ENCODE data around the gene ZC3H4. TPM values are rescaled to one million over a fixed set of nuclear protein-coding genes. Genes with fewer than 3 reads are reported as not detected.

The ZC3H4 gene
- total and polyA plus RNA-seq, 9 of the 15 experiments (the other 6 are each of a cell fraction or from before 2014, with no cell fraction given) = 2.2 to 75.6 (median 18.3) TPM

DNA sequence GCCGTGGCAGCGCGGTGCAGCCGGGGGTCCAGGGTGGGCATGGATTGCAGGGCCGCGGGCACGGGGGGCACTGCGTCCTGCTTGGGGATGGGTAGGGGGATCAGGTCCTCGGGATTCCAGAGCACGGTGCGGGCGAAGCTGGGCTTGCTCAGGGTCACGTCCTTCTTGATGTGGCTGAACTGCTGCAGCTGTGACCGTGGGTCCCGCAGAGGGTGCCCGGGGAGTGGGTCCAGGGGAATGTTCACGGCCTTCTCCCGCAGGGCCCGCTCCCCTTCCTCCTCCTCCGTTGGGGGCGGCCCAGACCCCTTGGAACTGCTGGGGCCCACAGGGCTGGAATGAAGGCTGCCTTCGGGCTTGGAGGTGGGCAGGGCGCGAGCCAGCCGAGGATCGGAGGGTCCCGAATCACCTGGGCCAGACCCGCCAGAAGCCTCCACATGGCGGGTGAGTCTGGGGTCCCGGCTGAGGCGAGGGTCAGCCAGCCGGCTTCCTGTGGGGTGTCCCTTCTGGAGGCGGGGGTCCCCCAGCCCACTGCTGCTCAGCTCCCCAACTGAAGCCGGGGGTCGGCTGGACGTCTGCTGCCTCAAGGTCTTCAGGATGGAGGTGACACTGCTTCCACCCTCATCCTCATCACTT is 46.2 kb downstream of the ZC3H4 start:
- no peak overlapping the region for H3K4me2 ChIP-seq (ENCODE audit: insufficient read depth, low read length)
- BruUV-seq (replicated peaks) = no TSS peak
- no peaks in the 10 kb centered on the region for H3K9me3 ChIP-seq (replicated peaks; ENCODE audit: control insufficient read depth, insufficient read depth, low read depth, low read length)
- H3K36me3 ChIP-seq (ENCODE audit: control insufficient read depth, insufficient read depth, low read length) = peaks cover 77% of the 10 kb centered on the region; the same call in 2 of the 3 replicates
- DNase-seq (ENCODE audit: extremely low read depth in 1 of 4, low spot score in 3 of 4) = no peak
- TF ChIP-seq POLR2G (IDR thresholded peaks at IDR 0.05; ENCODE audit: low read depth, low read length) (0 out of 2 replicates have a peak, but pooled peaks have one; percentile 29), SAFB (IDR thresholded peaks at IDR 0.05; ENCODE audit: borderline replicate concordance, low read depth, low read length) (no peak), POLR3G (IDR thresholded peaks at IDR 0.05; ENCODE audit: extremely low read depth, insufficient read length, insufficient replicate concordance) (no peak)
- no peak for ATAC-seq
- no peaks in the 10 kb centered on the region for H3K27me3 ChIP-seq (ENCODE audit: control insufficient read depth in 2 of 2, insufficient read depth in 2 of 2, low read length in 2 of 2)
- H3K27ac ChIP-seq (ENCODE audit: extremely low read depth, low read depth, low read length) = no peak overlapping the region
- peaks cover 0 to 23% of the 10 kb centered on the region in 2 experiments; a peak in 1 of 5 replicates for H3K4me1 ChIP-seq (replicated peaks in 1 of 2; ENCODE audit: control insufficient read depth in 2 of 2, insufficient read depth in 2 of 2, low read length in 2 of 2)
- no peak for FAIRE-seq
- H3K79me2 ChIP-seq (ENCODE audit: control insufficient read depth, insufficient read depth, low read length) = no peaks in the 10 kb centered on the region
- no peak overlapping the region for H3K4me3 ChIP-seq
- intact Hi-C loops (cut with micrococcal nuclease) (loop anchor here (10.0 kb wide), 1 partner anchor 53 kb away; the partner anchor contains the start of gene NPAS1), in situ Hi-C loops (cut with MboI) (no loop called here)
- 97% methylated on average over 7 of the region's 36 CpGs for WGBS (ENCODE audit: insufficient coverage, low coverage, missing lambda C conversion rate)
- no peaks in the 10 kb centered on the region for H3K9me1 ChIP-seq (ENCODE audit: control insufficient read depth, insufficient read depth, low read length)
- H2AFZ ChIP-seq (ENCODE audit: low read depth, low read length) = no peak overlapping the region
- ChIA-PET CTCF (ENCODE audit: low intra/inter-chr PET ratio) (no interaction called here), POLR2A (interaction anchor here (0.6 to 1.6 kb wide), 7 partner anchors 9 to 277 kb away, joined by 3 to 12 read pairs (median 3); partner anchors contain the start of genes SAE1 and ZC3H4)
- H3K9ac ChIP-seq (ENCODE audit: insufficient read depth in 1 of 2, low read depth in 2 of 2, low read length in 2 of 2) = no peak overlapping the region
- 0 out of 2 replicates have a peak, but pooled peaks cover 3% of the 10 kb centered on the region for H4K20me1 ChIP-seq (replicated peaks; ENCODE audit: control insufficient read depth, insufficient read depth, low read length)
